NCI-H82 treated with DMSO at 0.1 percent for 48 hours (cell line): ENCODE data around the gene LRP2.

Experiments
- DNase-seq: peaks from one replicate; lab custom pipeline; 2025; ENCODE audit not compliant: unreplicated experiment; lab: John Stamatoyannopoulos, UW

The LRP2 gene

DNA sequence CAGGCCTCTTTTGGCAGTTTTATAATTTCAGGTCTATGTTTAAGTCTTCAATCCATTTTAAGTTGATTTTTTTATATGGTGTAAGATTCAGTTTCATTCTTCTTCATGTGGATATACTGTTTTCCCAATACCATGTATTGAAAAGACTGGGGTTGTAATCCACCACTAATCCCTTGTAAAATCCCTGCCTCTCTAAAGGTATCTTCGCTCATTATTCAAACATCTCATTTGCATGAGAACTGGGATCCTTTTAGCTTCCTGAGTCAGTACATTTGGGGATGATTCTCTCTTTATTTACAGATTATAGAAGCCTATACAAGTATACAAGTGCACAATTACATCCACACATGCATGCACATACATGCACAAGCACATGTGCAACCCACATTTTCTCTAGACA lies 267.7 kb downstream of the LRP2 start:
- no peak for DNase-seq

- no peak for DNase-seq
These were observed 268.8 kb downstream of the LRP2 start for GRCh38 chr2:169093535-169093934.

GRCh38 chr2:169091761-169092519 lies 270.4 kb downstream of the LRP2 start:
- DNase-seq, result no peak

DNA sequence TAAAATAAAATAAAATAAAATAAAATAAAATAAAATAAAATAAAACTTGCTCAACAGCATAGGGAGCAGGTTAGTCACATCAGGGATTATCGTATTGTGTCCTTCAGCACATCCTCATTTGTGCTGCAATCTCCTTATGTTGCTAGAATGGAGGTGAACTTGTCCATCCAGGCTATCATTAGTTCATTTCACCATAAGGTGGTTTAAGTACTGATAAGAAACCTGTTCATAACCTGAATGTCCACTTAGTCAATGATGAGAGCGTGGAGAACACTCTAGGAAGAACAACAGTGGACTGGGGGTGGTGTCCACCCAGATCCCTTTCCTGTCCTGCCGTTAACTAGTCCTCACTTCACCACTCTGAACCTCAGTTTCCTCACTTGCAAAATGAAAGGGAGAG lies 271.1 kb downstream of the LRP2 start:
- DNase-seq, result no peak

DNA sequence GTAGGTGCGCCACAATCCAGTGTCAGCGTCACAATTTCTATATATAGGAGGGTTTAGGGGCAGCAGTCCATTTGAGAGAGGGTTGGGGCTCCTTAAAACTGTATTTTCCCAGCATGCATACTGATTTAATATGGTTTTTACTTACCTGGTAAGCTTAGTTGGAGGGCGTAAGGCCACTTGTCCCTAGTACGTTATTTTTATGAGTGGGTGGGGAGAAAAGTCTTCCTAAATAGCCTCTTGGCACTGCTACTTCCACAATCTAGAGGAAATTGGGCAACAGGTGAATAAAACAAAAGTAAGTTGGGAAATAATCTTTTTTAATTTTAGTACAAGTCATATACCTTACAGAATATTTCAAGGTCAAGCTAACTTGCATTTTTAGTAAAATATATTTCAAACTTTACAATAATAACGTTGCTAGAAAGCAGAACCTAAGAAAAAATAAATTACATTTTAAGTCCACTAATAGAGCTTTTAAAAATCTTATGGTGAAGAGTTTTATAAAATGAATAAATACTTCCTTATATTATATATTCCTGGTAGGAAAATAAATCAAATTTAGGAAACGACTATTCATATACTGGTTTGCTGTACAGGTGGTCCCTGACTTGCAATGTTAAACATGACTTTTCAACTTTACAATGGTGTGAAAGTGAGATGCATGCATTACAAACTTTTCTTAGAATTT lies 272.1 kb downstream of the LRP2 start:
- DNase-seq, result no peak

DNA sequence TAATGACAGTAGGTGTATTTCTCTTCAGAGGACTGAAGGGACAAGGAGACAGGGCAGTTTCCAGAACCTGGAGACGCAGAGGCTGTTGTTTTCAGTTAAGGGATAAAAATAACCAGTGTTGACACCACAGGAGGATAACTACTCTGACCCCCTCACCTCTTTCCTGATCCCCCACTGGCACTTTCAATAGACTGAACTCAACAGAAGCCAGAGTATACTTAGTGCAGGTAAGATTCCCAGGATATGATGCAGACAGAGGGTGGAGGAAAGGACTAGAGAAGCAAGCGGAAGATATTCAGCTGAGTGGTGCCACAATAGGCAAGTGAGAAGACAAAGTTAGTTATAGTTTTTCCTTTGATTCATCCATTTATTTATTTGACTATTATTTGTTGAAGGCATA lies 273.2 kb downstream of the LRP2 start:
- DNase-seq, result no peak

DNA sequence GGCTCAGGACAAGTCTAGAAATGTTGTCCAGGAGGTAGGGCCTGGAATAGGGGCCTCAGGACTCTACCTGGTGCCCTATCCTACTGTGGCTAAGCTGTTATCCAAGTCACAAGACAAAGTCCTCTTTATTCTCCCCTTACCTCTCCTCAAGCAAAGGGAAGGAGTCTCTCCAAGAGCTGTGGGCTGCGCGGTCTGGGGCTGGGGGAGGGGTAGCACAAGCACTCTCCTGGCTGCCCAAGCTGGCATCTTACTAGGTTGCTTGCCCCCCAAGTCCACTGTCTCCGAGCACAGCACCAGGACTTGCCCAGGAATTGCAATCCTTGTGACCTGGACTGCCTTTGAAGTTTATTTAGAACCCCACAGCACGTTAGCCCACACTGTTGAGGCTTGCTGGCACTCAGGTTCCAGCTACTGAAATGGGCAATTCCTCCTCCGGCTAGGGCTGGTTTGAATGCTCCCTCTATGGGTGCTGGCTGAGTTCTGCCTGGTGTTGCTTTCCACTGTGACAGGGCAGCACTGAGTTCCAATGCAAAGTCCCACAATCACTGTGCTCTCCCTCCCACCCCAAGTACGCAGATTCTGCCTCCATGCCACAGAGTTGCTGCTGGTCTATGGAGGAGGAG lies 274.5 kb downstream of the LRP2 start:
- no peak for DNase-seq

DNA sequence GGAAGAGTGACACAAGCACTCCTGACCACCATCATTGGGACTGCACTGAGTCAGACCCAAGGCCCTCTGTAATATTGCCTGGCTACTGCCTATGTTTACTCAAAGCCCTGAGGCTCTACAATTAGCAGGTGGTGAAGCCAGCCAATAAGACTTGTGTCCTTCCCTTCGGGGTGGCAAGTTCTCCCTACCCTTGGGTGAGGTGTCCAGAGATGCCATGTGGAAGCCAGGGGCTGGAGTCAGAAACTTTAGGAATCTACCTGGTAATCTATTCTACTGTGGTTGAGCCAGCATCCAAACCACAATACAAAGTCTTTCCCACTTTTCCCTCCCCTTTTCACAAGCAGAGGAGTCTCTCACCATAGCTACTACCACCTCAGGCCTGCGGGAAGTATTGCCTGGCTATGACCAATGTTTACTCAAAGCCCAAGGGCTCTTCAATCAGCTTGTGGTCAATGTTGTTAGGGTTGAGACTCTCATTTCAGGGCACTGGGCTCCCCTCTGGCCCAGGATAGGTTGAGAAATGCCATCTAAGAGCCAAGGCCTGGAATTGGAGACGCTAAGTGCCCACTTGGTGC lies 275.4 kb downstream of the LRP2 start:
- no peak for DNase-seq

DNA sequence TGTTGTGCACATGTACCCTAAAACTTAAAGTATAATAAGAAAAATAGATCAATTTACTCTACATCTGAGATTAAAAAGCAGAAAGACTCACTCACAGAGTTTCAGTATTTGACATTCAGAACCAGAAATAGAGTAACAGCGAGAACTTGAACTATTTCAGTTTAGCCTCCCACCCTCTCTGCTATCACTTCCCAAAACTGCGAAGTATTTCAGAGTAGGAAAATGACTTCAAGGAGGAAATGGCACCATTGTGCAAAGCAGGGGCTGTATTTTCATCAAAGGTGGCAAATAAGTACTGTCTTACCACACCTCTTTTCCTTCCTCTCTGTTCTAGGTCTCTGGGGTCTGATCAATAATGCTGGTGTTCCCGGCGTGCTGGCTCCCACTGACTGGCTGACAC lies 279.3 kb downstream of the LRP2 start:
- DNase-seq, result no peak

- no peak for DNase-seq
These were observed 280.8 kb downstream of the LRP2 start for GRCh38 chr2:169081551-169081950.

DNA sequence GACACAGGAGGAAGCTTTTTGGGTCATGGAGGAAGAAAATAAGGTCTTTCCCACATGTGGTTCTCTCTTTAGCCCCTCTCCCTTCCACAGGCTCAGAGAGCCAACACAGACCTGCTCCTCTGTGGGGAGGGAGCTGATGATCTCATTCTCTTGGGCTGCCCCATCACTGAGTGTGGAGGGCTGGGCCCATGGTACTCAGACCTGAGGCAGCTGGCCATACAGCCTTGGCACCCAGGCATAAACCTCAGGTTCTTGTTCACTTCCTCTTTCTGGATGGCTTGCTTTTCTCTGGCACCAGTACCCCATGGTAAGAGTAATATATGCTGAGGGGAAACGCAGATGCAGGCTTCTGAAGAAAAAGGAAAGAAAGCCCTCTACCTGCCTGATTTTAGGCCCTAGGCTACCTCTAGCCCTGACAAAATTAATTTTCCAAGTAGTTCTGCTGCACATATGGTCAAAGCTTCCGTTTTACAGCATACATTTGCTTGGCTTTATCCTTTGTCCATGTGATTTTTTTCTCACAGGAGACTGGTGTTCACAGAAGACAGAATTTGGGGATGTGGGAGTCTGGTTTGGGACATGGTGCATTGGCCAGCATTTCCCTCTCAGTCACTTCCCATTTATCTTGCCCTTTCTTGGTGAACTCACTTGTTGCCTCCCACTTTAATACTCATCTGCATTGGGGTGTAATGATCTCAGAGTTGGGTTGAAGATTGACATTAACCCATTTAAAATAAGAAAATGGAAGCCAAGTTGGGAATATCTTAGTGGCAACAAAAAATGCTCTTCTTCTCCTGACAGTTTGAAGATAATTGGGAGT lies 281.9 kb downstream of the LRP2 start:
- DNase-seq, result no peak

DNA sequence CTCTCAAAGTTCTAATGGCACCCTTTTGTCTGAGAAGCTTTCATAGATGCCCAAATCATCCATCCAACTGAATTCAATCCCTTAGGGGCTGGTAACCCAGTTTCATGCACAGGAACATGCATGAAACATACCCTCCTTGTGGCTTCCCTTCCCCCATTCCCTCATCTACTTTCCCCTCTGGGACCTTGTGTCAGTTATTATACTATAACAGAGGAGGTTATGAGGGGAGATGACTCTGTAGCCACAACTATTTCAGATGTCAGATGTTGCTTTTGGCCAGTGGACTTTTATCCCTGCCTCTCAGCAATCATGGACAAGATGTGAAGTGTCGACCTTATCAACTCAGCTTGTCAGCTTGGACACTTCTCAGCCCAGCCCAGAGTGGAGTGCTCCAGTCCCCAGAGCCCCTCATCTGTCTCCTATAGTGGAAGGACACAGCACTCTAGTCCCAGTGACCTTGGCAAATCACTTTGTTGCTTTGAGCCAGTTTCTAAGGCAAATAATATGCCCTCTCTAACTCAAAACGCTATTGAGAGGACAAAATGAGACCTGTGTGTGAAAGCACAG lies 284.6 kb downstream of the LRP2 start:
- no peak for DNase-seq
